Adipocyte (in vitro differentiated cells): ENCODE measurements around the gene ALDH1L1.

ENCODE experiments used
- DNase-seq: peaks from one replicate; pipeline ENCODE4 v3.0.0-alpha.2; 2015; ENCODE audit warnings: low read depth
- H3K27me3 ChIP-seq: replicated peaks from 2 replicates; pipeline ENCODE4 v1.7.0; 2013; ENCODE audit warnings: mild to moderate bottlenecking, low read length, moderate library complexity; ENCODE audit not compliant: control insufficient read depth, insufficient read depth
- H3K36me3 ChIP-seq: 2 replicates; pipeline ENCODE4 v1.7.0; 2013; ENCODE audit warnings: low read length, mild to moderate bottlenecking, moderate library complexity; ENCODE audit not compliant: control insufficient read depth, insufficient read depth, severe bottlenecking
- H3K4me1 ChIP-seq: 2 replicates; pipeline ENCODE4 v1.7.0; 2013; ENCODE audit warnings: mild to moderate bottlenecking, low read length, moderate library complexity; ENCODE audit not compliant: control insufficient read depth, insufficient read depth
- H3K4me3 ChIP-seq: 2 replicates; pipeline ENCODE4 v1.7.0; 2013; ENCODE audit warnings: mild to moderate bottlenecking, low read length, moderate library complexity
- H3K9ac ChIP-seq: 2 replicates; pipeline ENCODE4 v1.7.0; 2013; ENCODE audit warnings: mild to moderate bottlenecking, low read length, moderate library complexity
- H3K9me3 ChIP-seq: 2 replicates; pipeline ENCODE4 v1.7.0; 2013; ENCODE audit warnings: mild to moderate bottlenecking, low read length, moderate library complexity; ENCODE audit not compliant: control insufficient read depth

The ALDH1L1 gene

GRCh38 chr3:126152901-126153694 lies 27.3 kb downstream of the ALDH1L1 start:
- Histone ChIP-seq H3K4me1 (no peaks in the 10 kb centered on the region), H3K9ac (no peak overlapping the region), H3K9me3 (no peaks in the 10 kb centered on the region), H3K4me3 (no peak overlapping the region), H3K27me3 (peaks cover 9% of the 10 kb centered on the region), H3K36me3 (peaks cover 93% of the 10 kb centered on the region)
- DNase-seq, result no peak

DNA sequence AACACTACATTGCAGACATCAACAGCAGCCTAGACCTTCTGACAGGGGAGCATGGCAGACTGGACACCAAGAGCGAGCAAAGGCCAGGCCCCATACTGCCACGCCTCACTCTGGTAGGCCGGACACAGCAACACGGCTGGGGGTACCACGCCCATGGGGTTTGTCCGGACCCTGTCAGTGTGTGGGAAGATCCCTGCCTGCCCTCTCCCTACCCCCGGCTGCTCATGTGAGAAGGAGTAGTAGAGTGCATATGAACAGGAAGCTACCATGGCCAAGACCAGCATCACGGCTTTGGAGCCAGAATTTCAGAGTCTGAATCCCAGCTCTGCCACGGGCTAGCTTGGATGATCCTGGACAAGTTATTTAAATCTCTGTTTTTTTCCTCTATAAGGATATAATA lies 27.9 kb downstream of the ALDH1L1 start:
- no peaks in the 10 kb centered on the region for H3K4me1 ChIP-seq
- H3K4me3 ChIP-seq, result no peak overlapping the region
- no peak overlapping the region for H3K9ac ChIP-seq
- peaks cover 86% of the 10 kb centered on the region for H3K36me3 ChIP-seq
- H3K27me3 ChIP-seq, result peaks cover 9% of the 10 kb centered on the region
- DNase-seq, result no peak
- no peaks in the 10 kb centered on the region for H3K9me3 ChIP-seq

- H3K4me1 ChIP-seq, result no peaks in the 10 kb centered on the region
- DNase-seq, result no peak
- no peak overlapping the region for H3K4me3 ChIP-seq
- H3K9me3 ChIP-seq, result no peaks in the 10 kb centered on the region
- H3K9ac ChIP-seq, result no peak overlapping the region
- H3K27me3 ChIP-seq, result peaks cover 5% of the 10 kb centered on the region
- peaks cover 82% of the 10 kb centered on the region for H3K36me3 ChIP-seq
Observed at GRCh38 chr3:126151562-126152302, 28.7 kb downstream of the ALDH1L1 start.

DNA sequence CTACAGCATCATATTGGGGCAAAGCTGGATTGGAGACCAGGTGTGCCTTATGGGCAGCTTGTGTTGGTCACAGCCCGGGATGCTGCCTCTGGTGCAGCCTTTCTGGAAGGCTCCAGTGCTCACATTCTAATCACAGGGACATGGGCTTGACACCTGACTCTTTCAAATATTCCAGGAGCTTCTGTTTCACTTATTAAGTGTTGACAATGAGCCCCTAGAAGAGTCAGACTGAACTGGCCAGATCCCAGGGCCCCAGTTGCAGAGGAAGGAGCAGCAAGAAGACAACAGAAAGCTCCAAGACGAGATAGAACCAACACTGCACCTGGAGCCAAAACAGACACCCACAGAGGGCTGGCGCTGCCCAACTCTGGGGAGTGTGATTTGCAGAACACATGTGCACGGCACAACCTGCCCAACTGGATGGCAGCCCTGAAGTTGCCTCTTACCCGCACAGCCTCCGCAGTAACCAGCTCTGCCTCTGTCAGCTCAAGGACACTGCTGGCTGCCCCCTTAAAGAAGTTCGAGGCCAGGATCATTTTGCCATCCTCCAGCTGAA lies 30.3 kb downstream of the ALDH1L1 start:
- Histone ChIP-seq H3K9ac (no peak overlapping the region), H3K36me3 (peaks cover 74% of the 10 kb centered on the region), H3K4me3 (no peak overlapping the region), H3K9me3 (no peaks in the 10 kb centered on the region), H3K27me3 (no peaks in the 10 kb centered on the region), H3K4me1 (no peaks in the 10 kb centered on the region)
- no peak for DNase-seq

DNA sequence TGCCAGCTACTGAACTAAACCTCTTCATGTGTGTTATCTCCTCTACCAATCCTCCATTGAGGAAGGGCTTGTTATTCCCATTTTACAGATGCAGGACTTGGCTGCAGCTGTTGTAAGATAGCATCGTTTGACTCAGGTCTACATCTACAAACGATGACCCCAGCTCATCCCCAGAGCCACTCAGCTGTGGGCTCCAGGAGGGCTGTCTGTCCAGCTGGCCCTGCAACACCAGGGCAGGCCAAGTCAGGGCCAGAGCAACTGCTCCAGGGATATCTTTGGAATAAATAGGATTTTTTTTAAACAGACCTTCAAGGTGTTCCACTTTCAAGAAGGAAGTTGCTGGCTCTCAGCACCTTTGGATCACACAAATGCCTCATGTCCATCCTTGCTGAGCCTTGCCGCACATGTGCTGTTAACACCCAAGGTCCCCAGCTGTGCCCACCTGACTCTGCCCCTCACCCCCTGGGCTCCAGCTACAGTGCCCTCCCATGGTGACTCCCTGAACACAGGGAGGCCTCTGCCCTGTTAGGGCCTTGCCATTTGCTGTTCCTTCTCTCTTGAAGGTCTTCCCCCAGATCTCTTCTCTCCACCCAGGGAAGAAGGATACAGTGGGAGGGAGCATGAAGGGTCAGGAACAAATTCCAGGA lies 31.0 kb downstream of the ALDH1L1 start:
- Histone ChIP-seq H3K4me3 (no peak overlapping the region), H3K9me3 (no peaks in the 10 kb centered on the region), H3K4me1 (no peaks in the 10 kb centered on the region), H3K27me3 (peaks cover 4% of the 10 kb centered on the region), H3K36me3 (peaks cover 68% of the 10 kb centered on the region), H3K9ac (no peak overlapping the region)
- no peak for DNase-seq

DNA sequence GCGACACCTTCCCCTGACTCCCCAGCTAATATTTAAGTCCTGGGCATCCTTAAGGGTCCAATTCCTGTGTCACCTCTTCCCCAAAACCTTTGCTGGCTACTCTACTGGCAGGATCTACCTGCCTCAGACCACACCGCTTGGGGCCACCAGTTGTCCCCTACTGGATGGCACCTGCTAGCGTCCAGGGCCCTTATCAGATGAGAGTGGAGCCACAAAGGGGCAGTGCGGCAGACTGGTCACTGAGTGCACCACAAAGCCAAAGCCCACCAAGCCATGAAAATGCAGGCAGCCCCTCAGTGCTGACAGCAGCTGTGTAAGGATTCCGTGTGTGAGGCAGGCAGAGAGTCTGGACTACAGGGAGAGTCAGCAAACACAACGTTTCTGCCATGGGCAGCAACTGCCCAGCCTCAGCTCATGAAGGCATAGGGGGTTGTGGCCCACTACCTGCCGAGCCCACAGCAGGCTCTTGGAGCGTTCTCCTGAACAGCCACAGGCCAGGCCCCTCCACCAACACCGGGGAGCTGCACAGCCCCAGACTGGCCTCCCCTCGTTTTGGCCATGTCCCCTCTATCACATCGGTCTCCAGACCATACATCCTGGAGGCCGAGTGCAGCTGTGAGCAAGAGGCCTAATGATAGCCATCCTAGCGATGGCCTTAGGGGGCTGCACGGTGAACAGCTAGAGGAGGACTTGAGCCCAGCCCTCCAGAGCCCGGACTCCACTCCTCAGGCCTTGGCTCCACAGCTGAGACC lies 32.3 kb downstream of the ALDH1L1 start:
- peaks cover 14% of the 10 kb centered on the region for H3K27me3 ChIP-seq
- H3K4me1 ChIP-seq, result no peaks in the 10 kb centered on the region
- no peak overlapping the region for H3K4me3 ChIP-seq
- no peak for DNase-seq
- H3K9ac ChIP-seq, result no peak overlapping the region
- no peaks in the 10 kb centered on the region for H3K9me3 ChIP-seq
- H3K36me3 ChIP-seq, result peaks cover 57% of the 10 kb centered on the region

GRCh38 chr3:126147147-126147931 lies 33.0 kb downstream of the ALDH1L1 start:
- Histone ChIP-seq H3K36me3 (peaks cover 57% of the 10 kb centered on the region), H3K9me3 (no peaks in the 10 kb centered on the region), H3K4me3 (no peak overlapping the region), H3K9ac (no peak overlapping the region), H3K4me1 (no peaks in the 10 kb centered on the region), H3K27me3 (peaks cover 18% of the 10 kb centered on the region)
- no peak for DNase-seq

DNA sequence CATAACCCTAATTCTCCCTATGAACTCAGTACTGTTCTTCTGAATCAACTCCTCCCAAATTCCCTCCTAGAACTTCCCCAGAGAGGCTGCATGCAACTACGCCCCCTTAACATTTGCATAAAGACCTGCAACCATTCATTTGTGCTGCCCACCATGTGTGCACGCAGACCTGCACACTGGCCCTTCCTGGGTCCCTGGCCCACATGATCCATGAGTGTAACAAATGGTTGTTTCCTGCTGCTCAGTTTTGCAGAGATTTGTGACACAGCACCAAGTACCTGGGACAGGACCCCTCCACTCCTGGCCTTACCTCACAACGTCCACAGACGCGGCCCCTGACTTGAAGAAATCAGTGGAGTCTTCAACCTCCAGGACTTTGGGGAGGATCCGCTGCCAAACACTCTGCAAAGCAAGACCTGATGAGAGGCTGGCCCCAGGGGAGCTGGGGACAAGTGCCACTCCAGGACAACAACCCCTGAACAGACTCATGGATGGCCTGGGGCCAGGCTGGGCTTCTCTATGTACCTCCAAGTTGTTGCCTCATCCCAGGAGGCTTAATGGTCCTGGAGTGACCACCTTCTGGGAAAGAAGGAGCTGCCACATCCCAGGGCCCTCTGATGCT lies 33.8 kb downstream of the ALDH1L1 start:
- Histone ChIP-seq H3K27me3 (peaks cover 18% of the 10 kb centered on the region), H3K9me3 (no peaks in the 10 kb centered on the region), H3K4me1 (no peaks in the 10 kb centered on the region), H3K4me3 (no peak overlapping the region), H3K9ac (no peak overlapping the region), H3K36me3 (peaks cover 50% of the 10 kb centered on the region)
- no peak for DNase-seq

GRCh38 chr3:126146034-126146433 lies 34.4 kb downstream of the ALDH1L1 start:
- H3K9ac ChIP-seq, result no peak overlapping the region
- H3K4me3 ChIP-seq, result no peak overlapping the region
- DNase-seq, result no peak
- H3K27me3 ChIP-seq, result peaks cover 21% of the 10 kb centered on the region
- no peaks in the 10 kb centered on the region for H3K9me3 ChIP-seq
- H3K36me3 ChIP-seq, result peaks cover 44% of the 10 kb centered on the region
- H3K4me1 ChIP-seq, result no peaks in the 10 kb centered on the region

DNA sequence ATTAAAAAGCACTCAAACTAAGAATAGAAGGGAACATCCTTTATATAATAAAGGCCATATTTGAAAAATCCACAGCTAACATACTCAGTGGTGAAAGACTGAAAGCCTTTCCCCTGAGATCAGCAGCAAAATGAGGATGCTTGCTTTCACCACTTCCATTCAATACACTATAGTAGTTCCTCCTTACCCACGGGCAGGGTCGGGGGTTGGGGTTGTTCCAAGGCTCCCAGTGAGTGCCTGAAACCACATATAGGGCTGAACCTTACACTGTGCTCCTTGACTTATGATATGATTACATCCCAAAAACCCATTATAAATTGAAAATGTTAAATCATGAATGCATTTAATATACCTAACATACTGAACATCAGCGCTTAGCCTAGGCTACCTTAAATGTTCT lies 37.7 kb downstream of the ALDH1L1 start:
- Histone ChIP-seq H3K9ac (no peak overlapping the region), H3K4me3 (no peak overlapping the region), H3K27me3 (peaks cover 40% of the 10 kb centered on the region), H3K4me1 (no peaks in the 10 kb centered on the region), H3K36me3 (peaks cover 42% of the 10 kb centered on the region), H3K9me3 (peaks cover 10% of the 10 kb centered on the region)
- no peak for DNase-seq
